Loucy (cell line): ENCODE measurements around the gene NHS.

Source experiments
- EZH2phosphoT487 ChIP-seq: fragments of 200-600 bp; IDR thresholded peaks from 2 replicates; pipeline ENCODE4 v1.6.1; 2018; ENCODE audit warnings: antibody characterized with exemption, mild to moderate bottlenecking, moderate library complexity, borderline replicate concordance
- TF ChIP-seq, protein P1 (sequence below): fragments of 200-600 bp; sonication (generic); conservative IDR thresholded peaks from 2 replicates; pipeline ENCODE4 v1.5.1; 2014; ENCODE audit warnings: mild to moderate bottlenecking, antibody characterized with exemption, low read length

DNA sequence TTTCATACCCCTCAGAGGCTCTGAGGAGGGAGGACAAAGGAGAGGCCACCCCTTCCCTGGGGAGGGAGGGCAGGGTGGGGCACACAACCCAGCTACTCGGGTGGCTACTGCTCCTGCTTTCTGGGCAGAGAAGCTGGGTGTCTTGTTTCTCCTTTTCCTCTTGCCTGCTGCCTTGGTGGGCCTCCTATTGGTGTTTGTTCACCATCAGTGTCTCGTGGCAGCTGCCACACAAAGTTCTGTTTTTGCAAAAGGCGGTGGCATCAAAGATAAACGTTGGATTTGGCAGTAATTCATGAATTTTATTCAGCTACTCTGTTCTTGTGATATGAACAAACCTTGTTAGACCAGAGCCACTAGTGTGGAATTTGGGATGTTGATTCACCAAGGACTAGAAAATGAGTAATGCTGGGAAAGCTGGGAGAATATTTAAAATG is 209.3 kb downstream of the NHS start:
- TF ChIP-seq, protein P1, sequence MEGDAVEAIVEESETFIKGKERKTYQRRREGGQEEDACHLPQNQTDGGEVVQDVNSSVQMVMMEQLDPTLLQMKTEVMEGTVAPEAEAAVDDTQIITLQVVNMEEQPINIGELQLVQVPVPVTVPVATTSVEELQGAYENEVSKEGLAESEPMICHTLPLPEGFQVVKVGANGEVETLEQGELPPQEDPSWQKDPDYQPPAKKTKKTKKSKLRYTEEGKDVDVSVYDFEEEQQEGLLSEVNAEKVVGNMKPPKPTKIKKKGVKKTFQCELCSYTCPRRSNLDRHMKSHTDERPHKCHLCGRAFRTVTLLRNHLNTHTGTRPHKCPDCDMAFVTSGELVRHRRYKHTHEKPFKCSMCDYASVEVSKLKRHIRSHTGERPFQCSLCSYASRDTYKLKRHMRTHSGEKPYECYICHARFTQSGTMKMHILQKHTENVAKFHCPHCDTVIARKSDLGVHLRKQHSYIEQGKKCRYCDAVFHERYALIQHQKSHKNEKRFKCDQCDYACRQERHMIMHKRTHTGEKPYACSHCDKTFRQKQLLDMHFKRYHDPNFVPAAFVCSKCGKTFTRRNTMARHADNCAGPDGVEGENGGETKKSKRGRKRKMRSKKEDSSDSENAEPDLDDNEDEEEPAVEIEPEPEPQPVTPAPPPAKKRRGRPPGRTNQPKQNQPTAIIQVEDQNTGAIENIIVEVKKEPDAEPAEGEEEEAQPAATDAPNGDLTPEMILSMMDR = no peak
- TF ChIP-seq EZH2phosphoT487 = no peak
